KOPT-K1 (cell line): ENCODE measurements around the gene HBQ1.
"Not testable (repeated sequence)": the region's sequence is repeated elsewhere in the genome, so short reads cannot be mapped to it uniquely, and the experiment has no call there.

Source experiments
- H3K27ac ChIP-seq: fragments of 200-600 bp; sonication (generic); 2 replicates; pipeline ENCODE4 v1.5.1; 2016; ENCODE audit warnings: antibody characterized with exemption, mild to moderate bottlenecking, low read depth, low read length; ENCODE audit not compliant: poor library complexity, severe bottlenecking
- H3K36me3 ChIP-seq: fragments of 200-600 bp; sonication (generic); 2 replicates; pipeline ENCODE4 v1.5.1; 2017; ENCODE audit warnings: antibody characterized with exemption, mild to moderate bottlenecking, low read length, moderate library complexity; ENCODE audit not compliant: insufficient read depth
- H3K9me3 ChIP-seq: fragments of 200-600 bp; sonication (generic); 2 replicates; pipeline ENCODE4 v1.5.1; 2017; ENCODE audit warnings: antibody characterized with exemption, low read length, mild to moderate bottlenecking; ENCODE audit not compliant: insufficient read depth, poor library complexity, severe bottlenecking

Gene HBQ1

GRCh38 chr16:153550-154216, 26.6 kb upstream of the HBQ1 start:
- not testable (repeated sequence) for H3K9me3 ChIP-seq, H3K36me3 ChIP-seq, H3K27ac ChIP-seq

GRCh38 chr16:154217-155030, 25.8 kb upstream of the HBQ1 start:
- no peaks in the 10 kb centered on the region for H3K36me3 ChIP-seq
- no peak overlapping the region for H3K27ac ChIP-seq

GRCh38 chr16:155031-155398, 25.2 kb upstream of the HBQ1 start:
- Histone ChIP-seq H3K9me3 (no peaks in the 10 kb centered on the region), H3K36me3 (no peaks in the 10 kb centered on the region), H3K27ac (no peak overlapping the region)

More at GRCh38 chr16:154217-155030, 25.8 kb upstream of the HBQ1 start:
- H3K9me3 ChIP-seq = no peaks in the 10 kb centered on the region

- no peaks in the 10 kb centered on the region for H3K36me3 ChIP-seq
- H3K9me3 ChIP-seq = no peaks in the 10 kb centered on the region
- no peak overlapping the region for H3K27ac ChIP-seq
Measured at GRCh38 chr16:159136-159849, 21.0 kb upstream of the HBQ1 start.

GRCh38 chr16:160242-160641, 20.0 kb upstream of the HBQ1 start:
- not testable (repeated sequence) for H3K27ac ChIP-seq, H3K36me3 ChIP-seq, H3K9me3 ChIP-seq

- Histone ChIP-seq H3K36me3 (no peaks in the 10 kb centered on the region), H3K27ac (no peak overlapping the region), H3K9me3 (no peaks in the 10 kb centered on the region)
Measured at GRCh38 chr16:160691-161190, 19.5 kb upstream of the HBQ1 start.

- Histone ChIP-seq H3K36me3 (no peaks in the 10 kb centered on the region), H3K27ac (no peak overlapping the region), H3K9me3 (no peaks in the 10 kb centered on the region)
Measured at GRCh38 chr16:162271-162991, 17.8 kb upstream of the HBQ1 start.

- H3K27ac ChIP-seq, H3K36me3 ChIP-seq, H3K9me3 ChIP-seq: not testable (repeated sequence)
Measured at GRCh38 chr16:163139-163538, 17.1 kb upstream of the HBQ1 start.

- H3K27ac ChIP-seq, H3K9me3 ChIP-seq, H3K36me3 ChIP-seq: not testable (repeated sequence)
Measured at GRCh38 chr16:163696-164095, 16.6 kb upstream of the HBQ1 start.

GRCh38 chr16:164134-164823, 16.0 kb upstream of the HBQ1 start:
- not testable (repeated sequence) for H3K36me3 ChIP-seq, H3K27ac ChIP-seq, H3K9me3 ChIP-seq

- Histone ChIP-seq H3K9me3 (no peaks in the 10 kb centered on the region), H3K36me3 (no peaks in the 10 kb centered on the region), H3K27ac (no peak overlapping the region)
Measured at GRCh38 chr16:164827-165538, 15.3 kb upstream of the HBQ1 start.

GRCh38 chr16:165539-166374, 14.5 kb upstream of the HBQ1 start, which contains the start of gene HBM:
Gene HBM (plus strand): TSS chr16:165978. CDS start chr16:165998, 20 bp downstream.
- no peak within 1 kb of the TSS for H3K27ac ChIP-seq
- H3K9me3 ChIP-seq = no peaks in the 10 kb centered on the region
- H3K36me3 ChIP-seq = no peaks in the 10 kb centered on the region

GRCh38 chr16:166375-167121, 13.7 kb upstream of the HBQ1 start:
- Histone ChIP-seq H3K27ac (no peak overlapping the region), H3K9me3 (no peaks in the 10 kb centered on the region), H3K36me3 (no peaks in the 10 kb centered on the region)
